Mesenchymal stem cell (in vitro differentiated cells and primary cell): ENCODE measurements around the gene POLN.

Experiments
- DNase-seq: peaks from one replicate; pipeline ENCODE4 v3.0.0-alpha.2; 2013
- H2AFZ ChIP-seq: one replicate; pipeline ENCODE4 v1.6.1; 2013; ENCODE audit warnings: low read depth, mild to moderate bottlenecking, control low read depth, inconsistent platforms, low read length, moderate library complexity
- H2AK5ac ChIP-seq: 2 replicates; pipeline ENCODE4 v1.6.1; 2013; ENCODE audit warnings: low read length, moderate library complexity, mild to moderate bottlenecking, inconsistent platforms; ENCODE audit not compliant: severe bottlenecking
- H2BK120ac ChIP-seq: one replicate; pipeline ENCODE4 v1.6.1; 2013; ENCODE audit warnings: low read depth, mild to moderate bottlenecking, inconsistent platforms, low read length, moderate library complexity
- H2BK12ac ChIP-seq, 2 experiments: one replicate each; pipeline ENCODE4 v1.6.1; 2013; ENCODE audit warnings: inconsistent platforms in 2 of 2, low read length in 2 of 2, mild to moderate bottlenecking in 2 of 2, moderate library complexity in 2 of 2, control low read depth in 1 of 2
- H2BK15ac ChIP-seq: one replicate; pipeline ENCODE4 v1.6.1; 2013; ENCODE audit warnings: mild to moderate bottlenecking, low read depth, inconsistent platforms; ENCODE audit not compliant: poor library complexity, severe bottlenecking
- H2BK5ac ChIP-seq: 2 replicates; pipeline ENCODE4 v1.6.1; 2013; ENCODE audit warnings: low read depth, mild to moderate bottlenecking, low read length, control low read depth, inconsistent platforms; ENCODE audit not compliant: poor library complexity, severe bottlenecking
- H3K14ac ChIP-seq, 2 experiments: one replicate each; pipeline ENCODE4 v1.6.1; 2013; ENCODE audit warnings: inconsistent platforms in 2 of 2, low read length in 2 of 2, control low read depth in 1 of 2, mild to moderate bottlenecking in 1 of 2, moderate library complexity in 1 of 2
- H3K18ac ChIP-seq, 2 experiments: one replicate each; pipeline ENCODE4 v1.6.1; 2013; ENCODE audit warnings: inconsistent platforms in 2 of 2, low read length in 2 of 2, control low read depth in 1 of 2, low read depth in 1 of 2, mild to moderate bottlenecking in 1 of 2
- H3K23ac ChIP-seq, 2 experiments: one replicate each; pipeline ENCODE4 v1.6.1; 2013; ENCODE audit warnings: inconsistent platforms in 2 of 2, low read length in 2 of 2, mild to moderate bottlenecking in 2 of 2, moderate library complexity in 2 of 2, control low read depth in 1 of 2
- H3K27ac ChIP-seq: 2 replicates; pipeline ENCODE4 v1.5.1; 2013; ENCODE audit warnings: mild to moderate bottlenecking, moderate library complexity, low read length, control low read depth, inconsistent platforms; ENCODE audit not compliant: poor library complexity, severe bottlenecking
- H3K27me3 ChIP-seq, 2 experiments: 2 replicates each; pipeline versions ENCODE4 v1.6.1 to v1.7.0; 2013; ENCODE audit warnings: low read length in 2 of 2, mild to moderate bottlenecking in 2 of 2, moderate library complexity in 2 of 2, control low read depth in 1 of 2, inconsistent platforms in 1 of 2; ENCODE audit not compliant: control insufficient read depth in 1 of 2, insufficient read depth in 1 of 2
- H3K36me3 ChIP-seq, 2 experiments: 2 replicates each; pipeline versions ENCODE4 v1.6.1 to v1.7.0; 2013; ENCODE audit warnings: low read length in 2 of 2, control low read depth in 1 of 2, inconsistent platforms in 1 of 2, low read depth in 1 of 2, mild to moderate bottlenecking in 1 of 2; ENCODE audit not compliant: insufficient read depth in 2 of 2, control insufficient read depth in 1 of 2
- H3K4ac ChIP-seq, 2 experiments: one replicate each; pipeline ENCODE4 v1.6.1; 2013; ENCODE audit warnings: inconsistent platforms in 2 of 2, low read length in 2 of 2, mild to moderate bottlenecking in 2 of 2, moderate library complexity in 2 of 2, control low read depth in 1 of 2, low read depth in 1 of 2
- H3K4me1 ChIP-seq: 2 replicates; pipeline ENCODE4 v1.6.1; 2013; ENCODE audit warnings: low read depth, low read length, control low read depth; ENCODE audit not compliant: control insufficient read depth, insufficient read depth
- H3K4me2 ChIP-seq: 2 replicates; pipeline ENCODE4 v1.6.1; 2013; ENCODE audit warnings: low read length, mild to moderate bottlenecking, inconsistent platforms; ENCODE audit not compliant: poor library complexity, severe bottlenecking
- H3K4me3 ChIP-seq, 2 experiments: 2 replicates each; pipeline versions ENCODE4 v1.5.1 to v1.7.0; 2013; ENCODE audit warnings: low read length in 2 of 2, mild to moderate bottlenecking in 2 of 2, control low read depth in 1 of 2, low read depth in 1 of 2; ENCODE audit not compliant: insufficient read depth in 1 of 2
- H3K79me1 ChIP-seq: replicated peaks from 2 replicates; pipeline ENCODE4 v1.6.1; 2013; ENCODE audit warnings: mild to moderate bottlenecking, control low read depth, low read length, inconsistent platforms; ENCODE audit not compliant: poor library complexity, severe bottlenecking
- H3K9ac ChIP-seq: 2 replicates; pipeline ENCODE4 v1.7.0; 2013; ENCODE audit warnings: mild to moderate bottlenecking, low read length, moderate library complexity
- H3K9me3 ChIP-seq: 2 replicates; pipeline ENCODE4 v1.7.0; 2013; ENCODE audit warnings: mild to moderate bottlenecking, low read length; ENCODE audit not compliant: control insufficient read depth
- H4K8ac ChIP-seq: one replicate; pipeline ENCODE4 v1.6.1; 2013; ENCODE audit warnings: inconsistent platforms, mild to moderate bottlenecking, low read length, moderate library complexity
- H4K91ac ChIP-seq: one replicate; pipeline ENCODE4 v1.6.1; 2013; ENCODE audit warnings: mild to moderate bottlenecking, low read length, inconsistent platforms
- WGBS: methylation state at CpG from one replicate; pipeline ENCODE4 v1.1.7; 2013; ENCODE audit warnings: mixed read lengths; 5-methylcytosine and 5-hydroxymethylcytosine counted together

The POLN gene

GRCh38 chr4:2103843-2104547 is 137.9 kb downstream of the POLN start:
- Histone ChIP-seq H4K91ac (no peak overlapping the region), H3K4ac (no peak overlapping the region), H2BK120ac (no peak overlapping the region), H3K4me1 (peaks cover 10% of the 10 kb centered on the region), H3K23ac (no peak overlapping the region), H3K36me3 (no peaks in the 10 kb centered on the region), H2BK15ac (no peak overlapping the region), H3K9ac (no peak overlapping the region), H3K18ac (no peak overlapping the region), H4K8ac (no peak overlapping the region), H2AFZ (no peak overlapping the region), H2AK5ac (no peak overlapping the region), H3K14ac (no peak overlapping the region), H3K9me3 (peaks cover 25% of the 10 kb centered on the region), H2BK12ac (no peak overlapping the region), H3K27me3 (no peaks in the 10 kb centered on the region), H3K4me2 (no peak overlapping the region), H2BK5ac (no peak overlapping the region), H3K4me3 (no peak overlapping the region), H3K27ac (no peak overlapping the region), H3K79me1 (no peaks in the 10 kb centered on the region)
- DNase-seq = no peak
- 95% methylated on average over 2 of the region's 2 CpGs for WGBS

GRCh38 chr4:2103127-2103842 is 138.6 kb downstream of the POLN start:
- Histone ChIP-seq H3K18ac (no peak overlapping the region), H3K36me3 (no peaks in the 10 kb centered on the region), H3K4me2 (no peak overlapping the region), H3K4me3 (no peak overlapping the region), H2BK15ac (no peak overlapping the region), H2BK5ac (no peak overlapping the region), H3K14ac (no peak overlapping the region), H2BK12ac (no peak overlapping the region), H3K4me1 (peaks cover 10% of the 10 kb centered on the region), H3K4ac (no peak overlapping the region), H4K91ac (no peak overlapping the region), H3K27ac (no peak overlapping the region), H3K79me1 (no peaks in the 10 kb centered on the region), H3K23ac (no peak overlapping the region), H2AK5ac (no peak overlapping the region), H4K8ac (no peak overlapping the region), H3K9me3 (peaks cover 25% of the 10 kb centered on the region), H3K27me3 (no peaks in the 10 kb centered on the region), H3K9ac (no peak overlapping the region), H2BK120ac (no peak overlapping the region), H2AFZ (no peak overlapping the region)
- no peak for DNase-seq
- 97% methylated on average over 2 of the region's 5 CpGs for WGBS

- no peak overlapping the region for H4K8ac ChIP-seq
- H4K91ac ChIP-seq = no peak overlapping the region
- DNase-seq = no peak
- no peak overlapping the region for H3K9ac ChIP-seq
- H3K4me1 ChIP-seq = peaks cover 10% of the 10 kb centered on the region
- H3K27ac ChIP-seq = no peak overlapping the region
- H3K9me3 ChIP-seq = peaks cover 25% of the 10 kb centered on the region
- no peaks in the 10 kb centered on the region for H3K36me3 ChIP-seq
- whole genome bisulfite sequencing = 64% methylated on average over 4 of the region's 4 CpGs
- H2AK5ac ChIP-seq = no peak overlapping the region
- H2BK12ac ChIP-seq = no peak overlapping the region
- H3K18ac ChIP-seq = no peak overlapping the region
- H3K4ac ChIP-seq = no peak overlapping the region
- H2AFZ ChIP-seq = no peak overlapping the region
- H3K79me1 ChIP-seq = no peaks in the 10 kb centered on the region
- no peak overlapping the region for H3K4me3 ChIP-seq
- peak overlapping the region in 1 of 2 experiments; percentile 21 for H3K14ac ChIP-seq
- no peak overlapping the region for H2BK5ac ChIP-seq
- no peaks in the 10 kb centered on the region for H3K27me3 ChIP-seq
- H2BK120ac ChIP-seq = no peak overlapping the region
- no peak overlapping the region for H3K4me2 ChIP-seq
- H2BK15ac ChIP-seq = no peak overlapping the region
- no peak overlapping the region for H3K23ac ChIP-seq
Measured at GRCh38 chr4:2102045-2102883, 139.7 kb downstream of the POLN start.
